Esophagus muscularis mucosa (tissue), 4 donors: ENCODE data around the gene SHH.

Source experiments
- EP300 ChIP-seq: sonication (generic); formaldehyde crosslinking; IDR thresholded peaks from one replicate; pipeline ENCODE4 v1.6.1; 2017; ENCODE audit warnings: antibody characterized with exemption
- POLR2AphosphoS5 ChIP-seq, 2 donors: sonication (generic); formaldehyde crosslinking; IDR thresholded peaks; one replicate each; pipeline ENCODE4 v1.6.1; 2017; ENCODE audit warnings: antibody characterized with exemption in 2 of 2
- TF ChIP-seq, protein P1 (sequence below), 3 experiments: fragments of 200-600 bp in 2 of 3; fragments of 450-650 bp in 1 of 3; sonication (generic) in 2 of 3; IDR thresholded peaks; one replicate each; pipeline ENCODE4 v1.5.1; 2017 to 2019; ENCODE audit warnings: antibody characterized with exemption in 3 of 3, mild to moderate bottlenecking in 2 of 3, moderate library complexity in 1 of 3

DNA sequence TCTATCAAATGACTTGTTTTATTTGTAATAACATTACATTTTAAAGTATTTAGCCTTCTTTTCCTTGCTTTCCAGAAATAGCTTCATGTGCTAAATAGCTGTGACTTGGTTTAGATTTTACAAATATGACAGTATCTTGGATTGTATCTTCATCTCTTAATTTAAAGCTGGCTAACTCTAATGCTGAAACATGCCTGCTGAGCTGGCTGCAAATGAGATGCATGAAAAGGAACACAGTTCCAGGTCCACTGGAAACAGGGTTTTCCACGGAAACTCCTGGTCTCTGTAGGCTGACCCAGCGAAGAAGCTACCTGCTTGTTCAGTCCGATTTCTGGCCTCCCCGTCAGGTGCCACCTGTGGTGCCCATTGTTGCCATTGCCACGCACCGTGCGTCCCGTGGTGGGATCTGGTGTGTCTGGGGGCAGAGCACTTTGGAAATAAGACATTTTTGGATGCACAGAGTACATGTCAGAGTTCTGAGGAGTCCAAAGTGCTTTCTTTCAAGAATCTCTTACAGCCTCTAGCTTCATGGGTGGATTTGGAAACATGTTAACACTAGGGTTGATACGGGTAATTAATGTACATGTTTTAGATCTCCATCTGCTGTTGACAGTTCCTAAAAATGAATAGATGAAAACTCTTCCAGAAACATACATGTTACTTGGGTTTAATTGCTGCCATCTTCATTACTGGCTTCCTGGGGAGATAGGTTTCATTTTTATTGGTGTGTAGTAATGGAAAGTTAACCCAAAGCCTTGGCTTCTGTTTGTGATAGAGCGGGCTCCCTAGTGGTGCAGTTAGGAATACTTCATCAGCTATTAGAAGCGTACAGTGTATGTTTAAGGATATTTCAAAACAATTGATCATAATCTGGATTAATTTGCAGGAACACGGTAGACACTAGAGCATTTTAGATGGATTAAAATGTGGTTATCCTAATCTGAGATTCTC, 45.0 kb downstream of the SHH start:
- no peak for TF ChIP-seq POLR2AphosphoS5 (IDR thresholded peaks at IDR 0.05)
- TF ChIP-seq, protein P1, sequence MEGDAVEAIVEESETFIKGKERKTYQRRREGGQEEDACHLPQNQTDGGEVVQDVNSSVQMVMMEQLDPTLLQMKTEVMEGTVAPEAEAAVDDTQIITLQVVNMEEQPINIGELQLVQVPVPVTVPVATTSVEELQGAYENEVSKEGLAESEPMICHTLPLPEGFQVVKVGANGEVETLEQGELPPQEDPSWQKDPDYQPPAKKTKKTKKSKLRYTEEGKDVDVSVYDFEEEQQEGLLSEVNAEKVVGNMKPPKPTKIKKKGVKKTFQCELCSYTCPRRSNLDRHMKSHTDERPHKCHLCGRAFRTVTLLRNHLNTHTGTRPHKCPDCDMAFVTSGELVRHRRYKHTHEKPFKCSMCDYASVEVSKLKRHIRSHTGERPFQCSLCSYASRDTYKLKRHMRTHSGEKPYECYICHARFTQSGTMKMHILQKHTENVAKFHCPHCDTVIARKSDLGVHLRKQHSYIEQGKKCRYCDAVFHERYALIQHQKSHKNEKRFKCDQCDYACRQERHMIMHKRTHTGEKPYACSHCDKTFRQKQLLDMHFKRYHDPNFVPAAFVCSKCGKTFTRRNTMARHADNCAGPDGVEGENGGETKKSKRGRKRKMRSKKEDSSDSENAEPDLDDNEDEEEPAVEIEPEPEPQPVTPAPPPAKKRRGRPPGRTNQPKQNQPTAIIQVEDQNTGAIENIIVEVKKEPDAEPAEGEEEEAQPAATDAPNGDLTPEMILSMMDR (IDR thresholded peaks at IDR 0.05) = no peak
- TF ChIP-seq EP300 = no peak
